Glutamatergic neuron (in vitro differentiated cells): ENCODE results near the gene MMD. TPM values are rescaled to one million over a fixed set of nuclear protein-coding genes. Genes with fewer than 3 reads are reported as not detected.

Experiments used
- DNase-seq: peaks from one replicate; pipeline ENCODE4 v3.0.0; 2022
- H3K27ac Mint-ChIP-seq: one replicate; pipeline ENCODE4 v1.8.0; 2020; ENCODE audit warnings: mild to moderate bottlenecking, mixed read lengths, inconsistent platforms; ENCODE audit not compliant: unreplicated experiment
- H3K27me3 Mint-ChIP-seq: one replicate; pipeline ENCODE4 v1.8.0; 2020; ENCODE audit warnings: mild to moderate bottlenecking, moderate library complexity, mixed read lengths, inconsistent platforms; ENCODE audit not compliant: unreplicated experiment
- H3K36me3 Mint-ChIP-seq: one replicate; pipeline ENCODE4 v1.8.0; 2020; ENCODE audit warnings: mild to moderate bottlenecking, mixed read lengths, inconsistent platforms; ENCODE audit not compliant: unreplicated experiment
- H3K4me1 Mint-ChIP-seq: one replicate; pipeline ENCODE4 v1.8.0; 2020; ENCODE audit warnings: mild to moderate bottlenecking, low read depth, mixed read lengths, inconsistent platforms; ENCODE audit not compliant: unreplicated experiment
- H3K4me3 Mint-ChIP-seq: one replicate; pipeline ENCODE4 v1.8.0; 2020; ENCODE audit warnings: mild to moderate bottlenecking, mixed read lengths, inconsistent platforms; ENCODE audit not compliant: unreplicated experiment
- H3K9me3 Mint-ChIP-seq: one replicate; pipeline ENCODE4 v1.8.0; 2020; ENCODE audit warnings: mild to moderate bottlenecking, moderate library complexity, mixed read lengths, inconsistent platforms; ENCODE audit not compliant: unreplicated experiment
- total RNA-seq: library from RNA; stranded (reverse); fragmentation: NEBNext Ultra II Directional; extraction: Animal tissue kit (Norgen Biotek cat#: 25700); gene quantifications from one replicate; pipeline ENCODE4 v1.2.1, GENCODE V29; 2021; ENCODE audit not compliant: unreplicated experiment
- TF ChIP-seq, protein P1 (sequence below): fragments of 200-600 bp; sonication (generic); IDR thresholded peaks from one replicate; pipeline ENCODE4 v1.5.0; 2021; ENCODE audit not compliant: partially characterized antibody, unreplicated experiment

MMD gene
- total RNA-seq, 1 donor from 2014 or later: 60.6 TPM

DNA sequence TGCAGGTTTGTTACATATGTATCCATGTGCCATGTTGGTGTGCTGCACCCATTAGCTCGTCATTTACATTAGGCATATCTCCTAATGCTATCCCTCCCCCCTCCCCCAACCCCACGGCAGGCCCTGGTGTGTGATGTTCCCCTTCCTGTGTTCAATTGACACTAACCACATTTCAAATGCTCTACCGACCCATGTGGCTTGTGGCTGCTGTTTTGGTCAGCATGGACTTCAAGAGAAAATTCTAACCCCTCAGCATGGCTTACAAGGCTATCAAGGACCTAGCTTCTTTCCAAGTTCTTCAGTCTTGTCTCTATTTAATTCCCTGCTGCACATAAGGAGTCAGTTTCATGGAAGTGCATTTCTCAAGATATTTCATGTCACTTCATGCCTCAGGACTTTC lies 52.9 kb downstream of the MMD start:
- Mint-ChIP-seq H3K27ac (no peak overlapping the region), H3K4me1 (peaks cover 31% of the 10 kb centered on the region), H3K4me3 (no peak overlapping the region), H3K9me3 (peaks cover 14% of the 10 kb centered on the region), H3K27me3 (peaks cover 2% of the 10 kb centered on the region), H3K36me3 (peaks cover 8% of the 10 kb centered on the region)
- no peak for DNase-seq
- TF ChIP-seq, protein P1, sequence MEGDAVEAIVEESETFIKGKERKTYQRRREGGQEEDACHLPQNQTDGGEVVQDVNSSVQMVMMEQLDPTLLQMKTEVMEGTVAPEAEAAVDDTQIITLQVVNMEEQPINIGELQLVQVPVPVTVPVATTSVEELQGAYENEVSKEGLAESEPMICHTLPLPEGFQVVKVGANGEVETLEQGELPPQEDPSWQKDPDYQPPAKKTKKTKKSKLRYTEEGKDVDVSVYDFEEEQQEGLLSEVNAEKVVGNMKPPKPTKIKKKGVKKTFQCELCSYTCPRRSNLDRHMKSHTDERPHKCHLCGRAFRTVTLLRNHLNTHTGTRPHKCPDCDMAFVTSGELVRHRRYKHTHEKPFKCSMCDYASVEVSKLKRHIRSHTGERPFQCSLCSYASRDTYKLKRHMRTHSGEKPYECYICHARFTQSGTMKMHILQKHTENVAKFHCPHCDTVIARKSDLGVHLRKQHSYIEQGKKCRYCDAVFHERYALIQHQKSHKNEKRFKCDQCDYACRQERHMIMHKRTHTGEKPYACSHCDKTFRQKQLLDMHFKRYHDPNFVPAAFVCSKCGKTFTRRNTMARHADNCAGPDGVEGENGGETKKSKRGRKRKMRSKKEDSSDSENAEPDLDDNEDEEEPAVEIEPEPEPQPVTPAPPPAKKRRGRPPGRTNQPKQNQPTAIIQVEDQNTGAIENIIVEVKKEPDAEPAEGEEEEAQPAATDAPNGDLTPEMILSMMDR: no peak

DNA sequence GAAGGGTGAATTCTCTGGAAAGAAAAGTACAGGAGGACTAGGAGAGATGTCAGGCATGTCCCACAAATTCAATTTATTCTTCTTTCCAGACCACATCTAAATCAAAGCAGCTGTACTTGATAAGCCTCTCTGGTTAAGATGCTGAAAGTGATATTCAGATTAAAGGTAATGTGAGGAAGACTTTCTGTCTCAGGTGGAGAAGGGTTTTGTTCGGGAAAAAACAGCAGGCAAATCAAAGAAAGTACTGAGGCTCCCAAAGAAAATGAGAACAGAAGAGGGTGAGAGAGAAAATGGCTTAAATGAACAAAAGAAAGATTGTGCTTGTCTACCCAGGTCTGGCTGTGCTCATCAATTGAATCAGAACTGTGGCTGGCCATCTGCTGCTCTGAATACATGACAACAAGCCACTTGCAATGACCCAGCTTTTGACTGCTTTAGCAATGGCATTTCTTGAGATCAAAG lies 55.6 kb downstream of the MMD start:
- DNase-seq: no peak
- no peak overlapping the region for H3K4me3 Mint-ChIP-seq

DNA sequence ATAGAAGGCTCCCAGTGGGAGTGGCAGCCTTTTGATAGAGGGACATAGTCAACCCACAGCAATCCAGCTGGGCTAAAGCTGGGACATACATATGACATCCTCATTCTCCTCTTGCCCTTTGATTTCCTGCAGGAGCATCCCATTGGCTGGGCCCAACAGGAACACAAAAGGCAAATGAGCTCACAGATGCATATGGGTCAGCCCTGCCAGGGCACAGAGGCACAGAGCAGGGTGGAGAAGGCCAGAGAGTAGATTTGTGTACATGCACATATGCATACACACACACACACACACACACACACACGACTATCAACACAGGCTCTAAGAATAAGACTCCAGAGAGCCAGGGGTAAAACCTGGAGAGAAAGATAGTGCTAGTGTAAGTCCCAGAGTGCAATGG lies 58.6 kb downstream of the MMD start:
- TF ChIP-seq, protein P1: no peak
- Mint-ChIP-seq H3K4me1 (peaks cover 12% of the 10 kb centered on the region), H3K36me3 (peaks cover 19% of the 10 kb centered on the region), H3K4me3 (no peak overlapping the region), H3K27ac (no peak overlapping the region), H3K9me3 (peaks cover 5% of the 10 kb centered on the region), H3K27me3 (peaks cover 3% of the 10 kb centered on the region)
- DNase-seq: no peak

More for the DNA sequence above, 55.6 kb downstream of the MMD start:
- H3K9me3 Mint-ChIP-seq: peaks cover 11% of the 10 kb centered on the region
- H3K27ac Mint-ChIP-seq: peak overlapping the region; percentile 83
- H3K4me1 Mint-ChIP-seq: peaks cover 27% of the 10 kb centered on the region
- H3K36me3 Mint-ChIP-seq: peaks cover 12% of the 10 kb centered on the region
- H3K27me3 Mint-ChIP-seq: peaks cover 3% of the 10 kb centered on the region
- TF ChIP-seq, protein P1: no peak

DNA sequence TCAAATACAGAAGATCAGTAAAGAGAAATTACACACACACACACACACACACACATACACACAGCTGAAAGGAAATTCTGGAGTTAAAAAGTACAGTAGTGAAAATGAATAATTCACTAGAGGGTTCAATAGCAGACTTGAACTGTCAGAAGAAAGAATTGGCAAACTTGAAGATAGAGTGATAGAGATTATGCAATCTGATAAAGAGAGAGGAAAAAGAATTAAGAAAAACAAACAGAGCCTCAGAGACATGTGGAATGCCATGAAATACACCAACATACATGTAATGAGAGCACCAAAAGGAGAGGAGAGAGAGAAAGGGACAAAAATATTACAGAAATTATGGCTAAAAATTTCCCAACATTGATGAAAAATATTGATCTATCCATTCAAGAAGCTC lies 60.7 kb downstream of the MMD start:
- H3K4me1 Mint-ChIP-seq: peaks cover 3% of the 10 kb centered on the region
- DNase-seq: no peak
- H3K9me3 Mint-ChIP-seq: peaks cover 3% of the 10 kb centered on the region
- peaks cover 19% of the 10 kb centered on the region for H3K36me3 Mint-ChIP-seq
- peaks cover 3% of the 10 kb centered on the region for H3K27me3 Mint-ChIP-seq
- no peak overlapping the region for H3K27ac Mint-ChIP-seq
- H3K4me3 Mint-ChIP-seq: no peak overlapping the region
- TF ChIP-seq, protein P1: no peak

DNA sequence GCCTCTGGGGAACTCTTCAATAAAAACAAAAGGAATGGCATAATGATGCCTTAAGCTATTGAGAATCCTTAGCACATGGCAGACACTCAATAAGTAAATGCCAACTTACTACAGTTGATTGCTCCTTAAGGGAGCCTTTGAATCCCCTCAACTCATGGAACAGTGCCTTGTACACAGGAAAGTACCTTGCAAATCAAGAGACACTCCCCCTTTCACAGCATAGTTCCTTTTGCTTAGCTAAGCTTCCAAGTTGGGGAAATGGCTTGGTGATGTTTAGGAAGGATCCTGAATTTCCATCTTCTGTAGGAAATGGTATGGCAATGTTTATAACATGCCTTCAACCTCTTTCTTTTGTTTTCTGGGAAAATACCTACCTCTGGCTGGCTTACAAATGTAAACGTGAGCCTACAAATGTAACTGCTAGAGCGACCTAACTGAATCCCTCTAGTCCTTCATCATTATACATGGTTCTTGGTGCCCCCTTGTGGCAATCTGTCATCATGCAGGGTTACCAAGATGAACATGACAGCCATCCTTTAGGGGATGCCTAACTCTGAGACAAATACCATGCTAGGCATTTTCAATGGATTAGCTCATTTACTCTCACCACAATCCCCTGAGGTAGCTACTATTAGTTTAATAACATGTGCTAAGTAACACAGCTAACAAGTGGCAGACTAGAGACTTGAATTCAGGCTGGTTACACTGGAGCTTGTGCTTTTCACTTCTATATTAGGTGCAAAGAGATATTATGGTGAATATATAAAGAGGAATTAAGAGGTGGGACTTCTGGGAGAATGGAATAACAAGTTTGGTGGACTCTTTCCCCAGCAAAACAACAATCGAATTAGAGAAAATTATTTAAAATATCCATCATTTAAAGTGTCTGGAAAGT lies 65.0 kb downstream of the MMD start:
- H3K36me3 Mint-ChIP-seq: peaks cover 12% of the 10 kb centered on the region
- TF ChIP-seq, protein P1: peak; percentile 89
- H3K27me3 Mint-ChIP-seq: no peaks in the 10 kb centered on the region
- H3K9me3 Mint-ChIP-seq: peaks cover 2% of the 10 kb centered on the region
- H3K4me3 Mint-ChIP-seq: no peak overlapping the region
- peak; percentile 81 for DNase-seq
- no peak overlapping the region for H3K27ac Mint-ChIP-seq
- H3K4me1 Mint-ChIP-seq: no peaks in the 10 kb centered on the region
